Activated naive CD8-positive, alpha-beta T cell treated with anti-CD3 and anti-CD28 coated beads, Interleukin-2, amount 10 ng/mL, durations not matched to agents 7 days and 5 days (primary cell): ENCODE measurements around the gene RBM28. TPM values are rescaled to one million over a fixed set of nuclear protein-coding genes. Genes with fewer than 3 reads are reported as not detected.

Experiments
- ATAC-seq: fragments of 150-1000 bp; cut with Tn5 transposase; one replicate; pipeline ENCODE4 v1.10.0; 2021; ENCODE audit warnings: low read depth, moderate library complexity
- POLR2A ChIA-PET: fragments of 350-600 bp; sonication (Branson Sonifier 250); formaldehyde crosslinking; loops from one replicate; lab custom pipeline; 2021; ENCODE audit warnings: antibody characterized with exemption; lab: Charles Lee
- DNase-seq: peaks from one replicate; pipeline ENCODE4 v3.0.0; 2021
- H3K27ac Mint-ChIP-seq: one replicate; pipeline ENCODE4 v1.8.0; 2022; ENCODE audit warnings: mild to moderate bottlenecking, mixed read lengths
- H3K27me3 Mint-ChIP-seq: one replicate; pipeline ENCODE4 v1.8.0; 2022; ENCODE audit warnings: mild to moderate bottlenecking, moderate library complexity, mixed read lengths
- H3K36me3 Mint-ChIP-seq: one replicate; pipeline ENCODE4 v1.8.0; 2021; ENCODE audit warnings: mild to moderate bottlenecking, mixed read lengths
- H3K4me1 Mint-ChIP-seq: one replicate; pipeline ENCODE4 v1.8.0; 2021; ENCODE audit warnings: mixed read lengths
- H3K4me3 Mint-ChIP-seq: one replicate; pipeline ENCODE4 v1.8.0; 2022; ENCODE audit warnings: mild to moderate bottlenecking, moderate library complexity, mixed read lengths
- H3K9me3 Mint-ChIP-seq: one replicate; pipeline ENCODE4 v1.8.0; 2021; ENCODE audit warnings: mixed read lengths
- total RNA-seq, 2 experiments: library from RNA; stranded (reverse); gene quantifications; one replicate each; pipeline ENCODE4 v1.2.3, GENCODE V29; 2021

Gene RBM28
- total RNA-seq, 2 experiments from 2014 or later = 42.0 to 42.9 TPM

DNA sequence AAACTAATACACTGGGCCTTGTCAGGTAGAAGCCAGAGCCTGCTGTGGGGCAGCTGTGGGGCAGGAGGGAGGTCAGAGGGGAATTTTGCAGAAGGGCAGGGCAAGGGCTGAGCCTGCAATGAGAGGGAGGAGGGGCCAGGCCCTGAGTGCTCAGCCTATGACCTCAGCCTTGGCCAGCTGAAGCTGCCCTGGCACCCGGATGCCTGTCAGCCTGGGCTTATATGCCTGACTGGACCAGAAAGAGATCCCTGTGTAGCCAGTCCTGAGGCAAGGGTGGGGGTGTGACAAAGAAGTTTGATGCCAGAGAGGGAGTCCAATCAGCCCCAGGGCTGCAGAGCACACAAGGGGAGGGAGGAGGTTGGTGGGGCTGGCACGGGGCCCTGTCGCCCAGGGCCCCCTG, 40.1 kb upstream of the RBM28 start:
- no peak overlapping the region for H3K4me3 Mint-ChIP-seq
- H3K36me3 Mint-ChIP-seq = no peaks in the 10 kb centered on the region
- DNase-seq (no peak), ATAC-seq (no peak)
- no peaks in the 10 kb centered on the region for H3K9me3 Mint-ChIP-seq
- H3K27ac Mint-ChIP-seq = no peak overlapping the region
- POLR2A ChIA-PET = no interaction called here
- peaks cover 12% of the 10 kb centered on the region for H3K27me3 Mint-ChIP-seq
- peaks cover 3% of the 10 kb centered on the region for H3K4me1 Mint-ChIP-seq

DNA sequence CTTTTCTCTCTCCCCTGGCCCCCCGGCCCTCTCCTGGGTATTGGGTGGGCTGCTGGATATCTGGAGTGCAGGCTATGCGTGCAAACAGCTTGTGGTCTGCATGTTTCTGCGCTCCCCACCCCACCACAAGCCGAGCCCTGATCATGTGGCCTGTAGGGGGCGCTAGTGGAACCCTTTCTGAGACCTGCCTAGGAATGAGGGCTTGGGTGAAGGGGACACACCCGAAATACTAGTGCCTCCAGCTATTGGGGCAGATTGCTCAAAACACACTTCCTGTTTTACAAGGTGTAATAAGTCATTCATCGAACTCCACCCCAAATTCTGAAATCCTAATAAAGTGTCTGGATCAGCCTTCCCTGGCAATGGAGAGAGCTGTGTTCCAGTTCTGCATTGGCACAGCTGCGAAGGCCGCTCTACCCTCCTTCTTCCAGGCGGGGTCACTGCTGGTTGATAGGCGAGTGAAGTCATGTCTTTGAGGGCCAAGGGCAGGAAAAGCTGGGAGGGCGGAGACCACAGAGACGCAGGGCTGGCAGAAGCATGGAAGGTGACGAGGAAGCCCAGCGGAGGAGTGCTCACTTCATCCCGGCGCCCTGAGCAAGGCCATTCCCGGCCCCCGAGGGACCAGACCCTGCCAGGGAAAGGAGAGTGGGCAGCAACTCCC, 37.6 kb upstream of the RBM28 start:
- no peak overlapping the region for H3K27ac Mint-ChIP-seq
- ATAC-seq = no peak
- no peaks in the 10 kb centered on the region for H3K9me3 Mint-ChIP-seq
- peaks cover 5% of the 10 kb centered on the region for H3K4me1 Mint-ChIP-seq
- no peaks in the 10 kb centered on the region for H3K36me3 Mint-ChIP-seq
- H3K4me3 Mint-ChIP-seq = no peak overlapping the region
- H3K27me3 Mint-ChIP-seq = peaks cover 15% of the 10 kb centered on the region
- DNase-seq = no peak
- POLR2A ChIA-PET = no interaction called here

DNA sequence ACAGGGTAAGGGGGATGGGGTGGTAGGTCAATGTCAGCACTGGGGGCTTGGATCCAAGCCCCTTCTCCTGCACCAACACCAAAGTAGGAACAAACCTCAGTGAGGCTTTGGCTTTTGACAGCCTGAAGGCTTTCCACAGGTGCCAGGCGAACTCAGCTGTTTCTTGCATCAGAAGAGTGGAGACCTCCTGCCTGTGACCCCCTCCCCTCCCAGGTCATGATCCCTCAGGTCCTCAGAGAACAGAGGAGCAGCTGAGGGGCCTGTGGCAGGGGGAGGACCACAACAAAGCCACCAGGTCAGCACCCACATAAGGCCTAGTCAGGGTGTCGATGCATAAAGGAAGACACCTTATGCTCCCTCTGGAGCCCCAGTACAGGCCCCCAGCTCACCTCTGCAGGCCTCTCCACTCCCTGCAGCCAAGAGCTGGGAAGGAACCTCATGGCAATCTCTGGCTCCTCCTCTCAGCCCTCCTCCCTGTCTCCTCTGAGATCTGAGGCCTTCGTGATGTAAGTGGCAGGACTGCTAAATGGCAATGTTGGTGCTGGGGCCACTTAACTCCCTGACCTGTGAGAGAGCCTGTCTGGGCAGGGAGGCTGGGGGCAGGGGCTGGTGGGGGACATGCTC, 36.9 kb upstream of the RBM28 start:
- H3K36me3 Mint-ChIP-seq = no peaks in the 10 kb centered on the region
- H3K27me3 Mint-ChIP-seq = peaks cover 13% of the 10 kb centered on the region
- no peak overlapping the region for H3K4me3 Mint-ChIP-seq
- no peak for DNase-seq
- ATAC-seq = no peak
- H3K27ac Mint-ChIP-seq = no peak overlapping the region
- POLR2A ChIA-PET = no interaction called here
- H3K4me1 Mint-ChIP-seq = peaks cover 5% of the 10 kb centered on the region
- H3K9me3 Mint-ChIP-seq = no peaks in the 10 kb centered on the region

DNA sequence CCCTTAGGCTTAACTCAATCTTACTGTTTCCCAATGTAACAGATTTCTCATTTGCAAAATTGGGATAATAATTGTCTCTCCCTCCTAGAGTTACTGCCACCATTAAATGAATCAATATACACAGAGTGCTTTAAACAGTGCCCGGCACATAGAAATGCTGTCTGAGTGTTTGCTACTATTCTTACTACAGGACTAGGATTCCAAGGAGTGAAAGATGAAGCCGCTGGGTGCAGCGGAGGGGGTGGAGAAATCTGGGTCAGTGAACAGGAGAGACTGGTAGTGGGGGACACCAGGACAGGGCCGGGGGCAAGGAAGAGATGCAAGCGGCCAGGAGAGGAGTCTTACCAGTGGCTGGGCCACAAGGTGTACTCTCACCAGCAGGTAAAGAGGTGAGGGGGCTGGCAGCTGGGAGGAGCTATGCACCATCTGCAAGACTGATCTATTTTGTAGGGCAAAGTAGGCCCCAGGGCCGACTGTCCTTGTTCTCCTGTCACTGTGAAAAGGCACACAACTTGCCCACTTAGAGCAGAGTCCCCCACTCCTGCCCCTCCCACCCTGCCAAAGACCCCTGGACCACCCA, 36.3 kb upstream of the RBM28 start:
- Mint-ChIP-seq H3K27me3 (peaks cover 12% of the 10 kb centered on the region), H3K4me1 (peaks cover 5% of the 10 kb centered on the region), H3K36me3 (no peaks in the 10 kb centered on the region), H3K4me3 (no peak overlapping the region), H3K9me3 (no peaks in the 10 kb centered on the region), H3K27ac (no peak overlapping the region)
- ATAC-seq = no peak
- POLR2A ChIA-PET = no interaction called here
- DNase-seq = no peak

DNA sequence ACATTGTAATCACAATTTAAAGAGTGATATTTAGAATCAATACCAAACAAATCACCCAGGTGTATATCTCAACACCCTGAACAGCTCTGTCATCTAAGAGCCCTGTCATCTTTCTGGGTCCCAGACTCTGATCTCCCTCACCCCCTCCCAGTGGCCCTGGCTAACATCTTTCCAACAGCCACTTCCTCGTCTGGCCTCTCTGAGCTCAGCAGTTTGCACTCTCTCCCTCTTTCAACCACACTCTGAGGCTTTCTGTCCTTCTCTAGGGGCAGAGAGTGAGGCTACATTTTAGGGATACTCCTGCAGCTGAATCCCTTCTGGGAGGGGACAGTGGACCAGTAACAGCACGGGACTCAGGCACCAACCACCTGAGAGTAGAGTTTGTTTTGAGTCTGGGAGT, 34.9 kb upstream of the RBM28 start:
- ATAC-seq (no peak), DNase-seq (no peak)
- Mint-ChIP-seq H3K27ac (no peak overlapping the region), H3K4me3 (no peak overlapping the region), H3K27me3 (peaks cover 12% of the 10 kb centered on the region), H3K4me1 (peaks cover 5% of the 10 kb centered on the region), H3K9me3 (no peaks in the 10 kb centered on the region), H3K36me3 (no peaks in the 10 kb centered on the region)
- POLR2A ChIA-PET = no interaction called here

DNA sequence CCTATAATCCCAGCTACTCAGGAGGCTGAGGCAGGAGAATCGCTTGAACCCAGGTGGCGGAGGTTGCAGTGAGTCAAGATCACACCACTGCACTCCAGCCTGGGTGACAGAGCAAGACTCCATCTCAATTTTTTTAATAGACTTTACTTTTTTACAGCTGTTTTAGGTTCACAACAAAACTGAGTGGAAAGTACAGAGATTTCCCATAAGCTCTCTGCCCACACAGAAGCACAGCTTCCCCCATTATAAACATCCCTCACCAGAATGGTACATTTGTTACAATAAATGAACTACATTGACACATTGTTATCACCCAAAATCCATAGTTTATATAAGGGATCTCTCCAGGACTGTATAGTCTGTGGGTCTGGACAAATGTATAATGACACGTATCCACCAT, 32.4 kb upstream of the RBM28 start:
- Mint-ChIP-seq H3K36me3 (no peaks in the 10 kb centered on the region), H3K27me3 (peaks cover 16% of the 10 kb centered on the region), H3K9me3 (no peaks in the 10 kb centered on the region), H3K27ac (no peak overlapping the region), H3K4me1 (peaks cover 3% of the 10 kb centered on the region), H3K4me3 (no peak overlapping the region)
- no peak for DNase-seq
- POLR2A ChIA-PET = interaction anchor here (0.5 kb wide), 1 partner anchor 99 kb away, joined by 3 read pairs; no protein-coding TSS in a partner anchor
- ATAC-seq = no peak

DNA sequence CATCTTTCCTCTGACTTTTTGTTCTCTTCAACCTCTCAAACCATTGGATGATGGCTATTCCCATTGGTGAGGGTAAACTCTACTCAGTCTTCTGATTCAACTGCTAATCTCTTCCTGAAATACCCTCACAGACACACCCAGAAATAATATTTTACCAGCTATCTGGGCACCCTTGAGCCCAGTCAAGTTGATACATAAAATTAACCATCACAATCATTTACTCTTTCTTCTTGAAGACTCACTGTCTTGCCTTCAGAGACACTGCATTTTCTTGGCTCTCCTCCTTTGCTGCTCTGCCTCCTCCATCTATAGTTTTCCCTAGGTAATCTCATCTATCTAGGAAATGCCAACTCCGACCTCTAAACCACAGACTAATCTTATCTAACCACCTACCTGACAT, 30.3 kb upstream of the RBM28 start:
- ATAC-seq (no peak), DNase-seq (no peak)
- H3K27ac Mint-ChIP-seq = no peak overlapping the region
- H3K36me3 Mint-ChIP-seq = no peaks in the 10 kb centered on the region
- POLR2A ChIA-PET = no interaction called here
- H3K9me3 Mint-ChIP-seq = no peaks in the 10 kb centered on the region
- H3K4me1 Mint-ChIP-seq = peaks cover 2% of the 10 kb centered on the region
- peaks cover 26% of the 10 kb centered on the region for H3K27me3 Mint-ChIP-seq
- H3K4me3 Mint-ChIP-seq = no peak overlapping the region

DNA sequence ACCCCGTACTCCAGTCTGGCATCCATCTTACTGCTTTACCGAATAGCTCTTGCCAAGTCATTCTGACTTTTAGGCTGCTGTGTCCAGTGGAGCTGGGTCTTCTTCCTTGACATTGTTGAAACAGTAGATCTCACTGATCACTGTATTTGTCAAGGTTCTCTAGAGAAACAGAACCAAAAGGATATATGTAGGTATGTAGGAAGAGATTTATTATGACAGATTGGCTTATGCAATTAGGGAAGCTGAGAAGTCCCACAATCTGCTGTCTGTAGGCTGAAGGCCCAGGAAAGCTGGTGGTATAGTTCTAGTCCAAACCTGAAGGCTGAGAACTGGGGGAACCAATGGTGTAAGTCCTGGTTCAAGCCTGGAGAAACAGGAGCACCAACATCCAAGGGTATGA, 29.9 kb upstream of the RBM28 start:
- Mint-ChIP-seq H3K36me3 (no peaks in the 10 kb centered on the region), H3K27ac (no peak overlapping the region), H3K4me1 (peaks cover under 1% of the 10 kb centered on the region), H3K4me3 (no peak overlapping the region), H3K27me3 (peaks cover 22% of the 10 kb centered on the region), H3K9me3 (no peaks in the 10 kb centered on the region)
- ATAC-seq (no peak), DNase-seq (no peak)
- POLR2A ChIA-PET = no interaction called here

DNA sequence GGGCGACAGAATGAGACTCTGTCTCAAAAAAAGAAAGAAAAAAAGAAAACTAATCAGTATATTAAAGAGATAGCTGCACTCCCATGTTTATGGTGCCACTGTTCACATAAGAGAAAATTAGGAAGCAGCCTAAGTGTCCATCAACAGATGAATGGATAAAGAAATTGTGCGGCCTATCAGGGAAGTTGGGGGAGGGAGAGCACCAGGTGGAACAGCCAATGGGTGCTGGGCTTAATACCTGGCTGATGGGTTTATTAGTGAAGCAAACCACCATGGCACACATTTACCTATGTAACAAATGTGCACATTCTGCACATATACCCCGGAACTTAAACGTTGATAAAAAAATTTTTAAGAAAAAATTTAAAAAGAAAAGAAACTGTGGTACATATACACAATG, 26.8 kb upstream of the RBM28 start:
- no peaks in the 10 kb centered on the region for H3K9me3 Mint-ChIP-seq
- DNase-seq = no peak
- no peak overlapping the region for H3K27ac Mint-ChIP-seq
- H3K36me3 Mint-ChIP-seq = no peaks in the 10 kb centered on the region
- no peak overlapping the region for H3K4me3 Mint-ChIP-seq
- peaks cover 39% of the 10 kb centered on the region for H3K27me3 Mint-ChIP-seq
- H3K4me1 Mint-ChIP-seq = no peaks in the 10 kb centered on the region
- ATAC-seq = no peak
- POLR2A ChIA-PET = no interaction called here

GRCh38 chr7:128366986-128367385, 23.3 kb upstream of the RBM28 start:
- no peak for ATAC-seq
- Mint-ChIP-seq H3K27ac (no peak overlapping the region), H3K9me3 (no peaks in the 10 kb centered on the region), H3K4me3 (no peak overlapping the region), H3K36me3 (no peaks in the 10 kb centered on the region), H3K4me1 (peaks cover 6% of the 10 kb centered on the region), H3K27me3 (peaks cover 70% of the 10 kb centered on the region)
- POLR2A ChIA-PET = no interaction called here
- no peak for DNase-seq

- H3K27me3 Mint-ChIP-seq = peaks cover 74% of the 10 kb centered on the region
- no peak overlapping the region for H3K4me3 Mint-ChIP-seq
- ATAC-seq (no peak), DNase-seq (no peak)
- H3K36me3 Mint-ChIP-seq = no peaks in the 10 kb centered on the region
- POLR2A ChIA-PET = no interaction called here
- no peaks in the 10 kb centered on the region for H3K9me3 Mint-ChIP-seq
- H3K27ac Mint-ChIP-seq = no peak overlapping the region
- peaks cover 9% of the 10 kb centered on the region for H3K4me1 Mint-ChIP-seq
Observed at GRCh38 chr7:128366300-128366699, 22.6 kb upstream of the RBM28 start.

GRCh38 chr7:128365432-128365831, 21.7 kb upstream of the RBM28 start:
- Mint-ChIP-seq H3K9me3 (no peaks in the 10 kb centered on the region), H3K4me3 (no peak overlapping the region), H3K27me3 (peaks cover 74% of the 10 kb centered on the region), H3K36me3 (no peaks in the 10 kb centered on the region), H3K4me1 (peaks cover 15% of the 10 kb centered on the region), H3K27ac (no peak overlapping the region)
- no peak for DNase-seq
- ATAC-seq = no peak
- POLR2A ChIA-PET = no interaction called here

DNA sequence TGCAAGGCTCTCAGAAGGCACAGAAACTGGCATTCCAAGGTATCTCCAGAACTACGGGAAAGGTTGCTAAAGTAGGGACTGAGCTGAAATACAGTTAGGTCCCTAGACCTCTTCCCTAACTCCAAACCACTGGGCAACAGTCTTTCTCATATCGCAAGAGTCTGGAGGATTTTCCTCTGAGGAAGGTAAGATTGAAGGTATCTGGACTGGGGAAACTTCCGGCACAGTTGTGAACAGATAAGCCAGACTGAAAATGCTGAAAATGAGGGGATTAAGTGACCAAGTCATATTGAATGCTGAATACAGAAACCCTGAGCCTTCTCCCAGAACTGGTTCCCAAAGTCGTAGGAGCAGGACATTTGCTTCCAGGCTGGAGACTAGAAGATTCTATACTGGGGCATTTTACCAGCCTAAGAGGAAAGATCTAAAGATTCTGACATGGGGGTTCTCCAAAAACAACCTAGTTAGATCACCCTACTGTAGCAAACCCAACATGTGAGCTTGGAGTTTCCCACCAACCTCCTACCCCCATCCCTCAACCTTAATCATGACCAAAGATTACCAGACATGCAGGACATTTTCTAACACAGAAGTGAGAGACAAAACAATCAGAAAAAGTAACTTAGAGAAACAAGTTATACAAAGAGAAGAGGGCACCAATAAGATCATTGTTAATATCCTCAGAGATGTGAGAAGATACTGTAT, 20.6 kb upstream of the RBM28 start:
- no peaks in the 10 kb centered on the region for H3K9me3 Mint-ChIP-seq
- H3K4me3 Mint-ChIP-seq = no peak overlapping the region
- POLR2A ChIA-PET = no interaction called here
- no peaks in the 10 kb centered on the region for H3K36me3 Mint-ChIP-seq
- peaks cover 15% of the 10 kb centered on the region for H3K4me1 Mint-ChIP-seq
- ATAC-seq (no peak), DNase-seq (no peak)
- H3K27me3 Mint-ChIP-seq = peaks cover 80% of the 10 kb centered on the region
- H3K27ac Mint-ChIP-seq = no peak overlapping the region
